Right lobe of liver (tissue), 6 donors: ENCODE measurements around the gene ACOX3. TPM values are rescaled to one million over a fixed set of nuclear protein-coding genes. Genes with fewer than 3 reads are reported as not detected.
A peak's percentile ranks its signal among the peaks of the same experiment; 100 is the strongest.

Experiments
- ATAC-seq, 4 donors: fragments of 200-7000 bp; cut with Tn5 transposase; one replicate each; pipeline ENCODE4 v1.9.1; 2020; ENCODE audit warnings: mild to moderate bottlenecking in 4 of 4, moderate library complexity in 4 of 4
- DNase-seq, 3 donors: peaks; one replicate each; pipeline ENCODE4 v3.0.0-alpha.2; 2020
- H3K27ac ChIP-seq, 3 donors: fragments of 200-600 bp; one replicate each; pipeline ENCODE4 v1.8.0; 2022
- H3K27me3 ChIP-seq, 2 donors: fragments of 200-600 bp; one replicate each; pipeline ENCODE4 v1.8.0; 2022
- H3K36me3 ChIP-seq, 4 donors: fragments of 200-600 bp; sonication (generic) in 1 of 4; one replicate each; pipeline versions ENCODE4 v1.5.1 to v1.8.0; 2017 to 2022; ENCODE audit warnings: control low read depth in 1 of 4
- H3K4me1 ChIP-seq, 4 donors: fragments of 200-600 bp; sonication (generic) in 1 of 4; one replicate each; pipeline versions ENCODE4 v1.5.1 to v1.8.0; 2017 to 2022; ENCODE audit warnings: control low read depth in 1 of 4
- H3K4me3 ChIP-seq, 3 donors: fragments of 200-600 bp; one replicate each; pipeline ENCODE4 v1.8.0; 2022
- H3K9me3 ChIP-seq, 4 donors: fragments of 200-600 bp; sonication (generic) in 1 of 4; one replicate each; pipeline versions ENCODE4 v1.5.1 to v1.8.0; 2017 to 2022; ENCODE audit warnings: control low read depth in 1 of 4
- POLR2A ChIP-seq: fragments of 450-650 bp; IDR thresholded peaks from one replicate; pipeline ENCODE4 v1.6.1; 2017; ENCODE audit warnings: antibody characterized with exemption, mild to moderate bottlenecking
- WGBS: methylation state at CpG from one replicate; pipeline ENCODE4 v1.1.6; 2018; ENCODE audit warnings: low coverage, low lambda C conversion rate; ENCODE audit not compliant: insufficient coverage; ENCODE audit errors: missing lambda C conversion rate; 5-methylcytosine and 5-hydroxymethylcytosine counted together
- intact Hi-C, 2 donors: fragments of 100-400 bp; cut with DNase I; formaldehyde crosslinking; loops; one replicate each; pipeline versions ENCODE4 v1.11.2 to v1.14.1; 2022
- total RNA-seq, 6 experiments: library from RNA; depleted of rRNA in 2 of 6; stranded (reverse); fragments of >200 nt in 2 of 6; fragmentation: NEBNext Ultra II Directional in 3 of 6; extraction: Animal tissue kit (Norgen Biotek cat#: 25700) in 3 of 6; gene quantifications; one replicate each; pipeline versions ENCODE4 v1.1.0 to v1.2.4, GENCODE V29; 2016 to 2023
- TF ChIP-seq, protein P1 (sequence below), 4 donors: fragments of 200-600 bp in 3 of 4; fragments of 450-650 bp in 1 of 4; IDR thresholded peaks; one replicate each; pipeline versions ENCODE4 v1.5.1 to v1.8.0; 2016 to 2022; ENCODE audit warnings: antibody characterized with exemption in 4 of 4, mild to moderate bottlenecking in 2 of 4
- donor health status: DM: no; HTN: yes; CAD: no.
- donor health status: DM: no; HTN: no; CAD: no.
- donor health status: DM: no; HTN: no; CAD: no.
- donor health status: DM: no; HTN: yes; CAD: no.
- donor health status: DM: no; HTN: yes; CAD: no.

ACOX3 gene
- total RNA-seq, 6 experiments from 2014 or later = 18.5 to 36.9 (median 21.9) TPM

DNA sequence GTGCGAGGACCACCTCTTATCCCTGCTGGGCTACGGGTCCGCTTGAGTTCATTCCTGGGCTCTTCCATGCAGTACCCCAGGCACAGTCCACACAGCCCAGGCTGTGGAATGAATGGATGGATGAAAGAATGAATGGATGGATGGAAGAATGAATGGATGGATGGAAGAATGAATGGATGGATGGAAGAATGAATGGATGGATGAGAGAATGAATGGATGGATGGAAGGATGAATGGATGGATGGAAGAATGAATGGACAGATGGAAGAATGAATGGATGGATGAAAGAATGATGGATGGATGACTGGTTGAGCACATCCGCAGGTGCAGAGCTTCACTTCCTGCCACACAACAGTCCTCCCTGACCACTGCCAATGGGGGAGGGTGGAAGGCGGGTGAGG, 28.2 kb downstream of the ACOX3 start:
- TF ChIP-seq POLR2A = no peak
- TF ChIP-seq, protein P1, sequence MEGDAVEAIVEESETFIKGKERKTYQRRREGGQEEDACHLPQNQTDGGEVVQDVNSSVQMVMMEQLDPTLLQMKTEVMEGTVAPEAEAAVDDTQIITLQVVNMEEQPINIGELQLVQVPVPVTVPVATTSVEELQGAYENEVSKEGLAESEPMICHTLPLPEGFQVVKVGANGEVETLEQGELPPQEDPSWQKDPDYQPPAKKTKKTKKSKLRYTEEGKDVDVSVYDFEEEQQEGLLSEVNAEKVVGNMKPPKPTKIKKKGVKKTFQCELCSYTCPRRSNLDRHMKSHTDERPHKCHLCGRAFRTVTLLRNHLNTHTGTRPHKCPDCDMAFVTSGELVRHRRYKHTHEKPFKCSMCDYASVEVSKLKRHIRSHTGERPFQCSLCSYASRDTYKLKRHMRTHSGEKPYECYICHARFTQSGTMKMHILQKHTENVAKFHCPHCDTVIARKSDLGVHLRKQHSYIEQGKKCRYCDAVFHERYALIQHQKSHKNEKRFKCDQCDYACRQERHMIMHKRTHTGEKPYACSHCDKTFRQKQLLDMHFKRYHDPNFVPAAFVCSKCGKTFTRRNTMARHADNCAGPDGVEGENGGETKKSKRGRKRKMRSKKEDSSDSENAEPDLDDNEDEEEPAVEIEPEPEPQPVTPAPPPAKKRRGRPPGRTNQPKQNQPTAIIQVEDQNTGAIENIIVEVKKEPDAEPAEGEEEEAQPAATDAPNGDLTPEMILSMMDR (IDR thresholded peaks at IDR 0.05) = no peak
- Histone ChIP-seq H3K36me3 (peaks cover 0 to 31% (median 5%) of the 10 kb centered on the region in 4 donors), H3K9me3 (no peaks in the 10 kb centered on the region), H3K4me3 (no peak overlapping the region), H3K27me3 (no peaks in the 10 kb centered on the region), H3K4me1 (no peaks in the 10 kb centered on the region), H3K27ac (no peak overlapping the region)
- DNase-seq (no peak), ATAC-seq (no peak)
- intact Hi-C loops = no loop called here
- WGBS = 89% methylated on average over 5 of the region's 5 CpGs

DNA sequence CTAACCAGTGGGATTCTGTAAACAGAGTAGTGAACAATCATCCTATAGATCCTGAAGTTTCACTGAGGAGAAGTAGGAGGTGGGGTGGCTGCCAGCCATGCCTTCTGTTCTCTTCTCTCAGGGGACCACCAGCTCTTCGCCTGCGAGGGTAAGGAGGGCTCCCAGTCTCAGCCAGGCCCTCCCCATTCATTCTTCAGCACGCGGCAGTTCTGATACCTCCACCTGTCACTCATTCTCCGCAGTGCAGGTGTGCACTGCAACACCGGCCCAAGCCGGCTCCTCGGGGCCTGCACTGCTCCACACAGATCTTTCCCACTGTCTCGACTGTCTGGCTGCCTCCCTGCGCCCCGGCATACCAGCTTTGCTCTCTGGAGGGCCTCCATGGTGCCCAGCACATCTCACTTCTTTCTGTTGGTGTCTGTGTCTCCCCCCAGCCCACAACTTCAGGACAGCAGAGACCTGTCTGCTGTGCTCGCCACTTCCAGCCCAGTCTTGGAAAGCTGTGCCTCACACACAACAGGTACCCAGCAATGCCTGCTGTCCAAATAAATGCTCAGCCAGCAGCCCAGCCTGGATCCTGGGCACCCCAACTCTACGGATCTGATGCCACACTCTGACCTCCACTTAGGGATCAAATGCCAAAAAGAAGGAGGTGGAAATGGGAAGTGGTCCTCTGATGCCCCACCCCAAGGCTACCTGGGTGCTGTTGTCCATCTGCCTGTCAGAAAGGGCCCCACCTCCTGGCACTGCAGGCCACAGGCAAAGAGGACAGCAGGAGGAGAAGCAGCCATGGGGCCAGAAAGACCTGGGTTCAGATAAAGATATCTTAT, 29.0 kb downstream of the ACOX3 start:
- H3K27me3 ChIP-seq = no peaks in the 10 kb centered on the region
- ATAC-seq (no peak), DNase-seq (no peak)
- no peak overlapping the region for H3K27ac ChIP-seq
- TF ChIP-seq, protein P1 (IDR thresholded peaks at IDR 0.05) = no peak
- TF ChIP-seq POLR2A = no peak
- intact Hi-C loops = no loop called here
- no peaks in the 10 kb centered on the region for H3K4me1 ChIP-seq
- WGBS = 87% methylated on average over 3 of the region's 13 CpGs
- no peaks in the 10 kb centered on the region for H3K9me3 ChIP-seq
- peaks cover 0 to 31% (median 5%) of the 10 kb centered on the region in 4 donors for H3K36me3 ChIP-seq
- H3K4me3 ChIP-seq = no peak overlapping the region

DNA sequence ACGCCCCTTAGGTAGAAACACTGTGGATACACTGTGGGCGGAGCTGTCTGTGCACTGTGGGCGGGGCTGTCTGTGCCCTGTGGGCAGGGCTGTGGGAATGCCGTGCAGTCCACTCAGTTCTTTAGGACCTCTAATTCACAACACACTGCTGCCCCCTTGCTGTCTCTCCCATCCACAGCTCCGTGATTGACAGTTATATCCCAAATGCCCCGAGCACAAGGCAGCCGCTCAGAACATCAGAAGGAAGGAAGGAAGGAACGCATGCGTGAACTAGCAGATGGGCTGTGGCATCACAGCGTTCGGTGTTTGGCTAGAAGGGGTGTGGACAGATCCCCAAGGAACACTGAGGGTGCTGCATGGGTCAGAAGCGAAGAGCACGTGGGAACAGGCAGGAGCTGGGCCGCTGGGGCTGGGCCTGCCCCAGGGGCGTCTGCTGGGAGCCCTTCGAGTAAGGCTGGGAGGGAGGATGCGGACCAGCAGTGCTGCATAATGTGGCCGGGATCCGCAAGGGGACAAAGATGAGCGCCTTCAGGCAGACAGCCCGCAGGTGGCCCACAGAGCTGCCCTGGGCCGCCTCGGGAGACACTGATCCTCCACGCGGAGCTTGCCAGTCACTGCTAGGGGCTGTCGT, 29.8 kb downstream of the ACOX3 start:
- TF ChIP-seq POLR2A = no peak
- TF ChIP-seq, protein P1 (IDR thresholded peaks at IDR 0.05) = peak in 3 of 4 donors; percentile 14 to 30 (median 18)
- peaks cover 0 to 26% (median 5%) of the 10 kb centered on the region in 4 donors for H3K36me3 ChIP-seq
- H3K27me3 ChIP-seq = no peaks in the 10 kb centered on the region
- ATAC-seq (peak; percentile 79 to 85 (median 84)), DNase-seq (peak in 1 of 3 donors; percentile 51)
- H3K4me3 ChIP-seq = no peak overlapping the region
- intact Hi-C loops = no loop called here
- WGBS = 72% methylated on average over 10 of the region's 26 CpGs
- no peaks in the 10 kb centered on the region for H3K4me1 ChIP-seq
- H3K9me3 ChIP-seq = no peaks in the 10 kb centered on the region
- no peak overlapping the region for H3K27ac ChIP-seq

DNA sequence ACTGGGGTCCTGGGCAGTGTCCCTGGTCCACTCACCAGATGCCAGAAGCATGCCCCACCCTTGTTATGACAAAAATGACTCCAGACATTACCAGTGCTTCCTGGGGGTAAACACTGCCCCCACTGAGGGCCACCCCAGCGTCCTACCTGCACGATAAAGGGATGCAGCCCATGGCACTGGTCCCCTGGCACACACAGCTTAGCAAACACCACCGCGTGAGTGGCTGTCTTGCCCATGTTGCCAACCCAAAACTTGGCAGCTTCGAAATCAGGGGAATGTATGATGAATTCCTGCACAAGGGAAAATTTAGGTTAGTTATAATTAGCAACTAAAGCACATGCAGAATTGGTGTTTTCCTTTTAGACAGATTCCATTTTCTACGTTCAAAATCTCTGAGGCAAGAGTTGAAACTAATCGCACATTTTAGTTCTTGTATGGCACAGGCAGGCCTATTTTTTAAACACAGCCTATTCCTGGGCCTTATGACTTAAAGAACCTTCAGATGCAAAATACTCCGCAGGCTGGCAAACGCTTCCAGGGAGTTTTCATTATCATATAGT, 30.4 kb downstream of the ACOX3 start:
- Histone ChIP-seq H3K27ac (no peak overlapping the region), H3K27me3 (no peaks in the 10 kb centered on the region), H3K4me3 (no peak overlapping the region), H3K36me3 (peaks cover 0 to 26% (median 5%) of the 10 kb centered on the region in 4 donors), H3K9me3 (no peaks in the 10 kb centered on the region), H3K4me1 (no peaks in the 10 kb centered on the region)
- 84% methylated on average over 4 of the region's 9 CpGs for WGBS
- no peak for ATAC-seq
- TF ChIP-seq POLR2A = no peak
- TF ChIP-seq, protein P1 (IDR thresholded peaks at IDR 0.05) = no peak
- intact Hi-C loops = no loop called here
- DNase-seq = no peak
